Stomach (tissue), 4 donors: ENCODE data around the gene TMEM106C.

Experiments
- EP300 ChIP-seq: sonication (generic); formaldehyde crosslinking; IDR thresholded peaks from one replicate; pipeline ENCODE4 v1.6.1; 2017; ENCODE audit warnings: antibody characterized with exemption
- TF ChIP-seq, protein P1 (sequence below), 7 experiments: fragments of 450-650 bp in 4 of 7; fragments of 200-600 bp in 3 of 7; sonication (generic) in 3 of 7; IDR thresholded peaks; one replicate each; pipeline ENCODE4 v1.5.1; 2016 to 2019; ENCODE audit warnings: antibody characterized with exemption in 7 of 7, control low read depth in 2 of 7, mild to moderate bottlenecking in 1 of 7

DNA sequence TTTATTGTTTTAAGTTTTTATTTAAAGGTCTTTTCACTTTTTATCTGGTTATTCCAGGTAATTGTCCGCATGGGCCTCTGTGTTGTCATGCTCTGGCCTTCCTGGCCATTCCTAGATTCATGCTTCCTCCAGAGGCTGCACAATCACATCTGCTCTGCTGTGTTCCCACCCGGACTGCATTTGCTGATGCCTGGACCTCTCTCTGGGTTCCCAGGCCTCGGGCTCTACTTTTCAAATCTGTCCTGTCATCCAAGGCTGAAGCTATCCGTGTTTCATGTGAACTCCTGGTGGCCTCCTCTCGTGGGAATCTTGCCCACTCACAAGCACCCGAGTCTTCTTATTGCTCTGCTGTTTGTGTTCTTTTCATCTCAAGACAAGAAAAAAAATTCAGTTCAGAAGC is 42.5 kb upstream of the TMEM106C start:
- TF ChIP-seq, protein P1, sequence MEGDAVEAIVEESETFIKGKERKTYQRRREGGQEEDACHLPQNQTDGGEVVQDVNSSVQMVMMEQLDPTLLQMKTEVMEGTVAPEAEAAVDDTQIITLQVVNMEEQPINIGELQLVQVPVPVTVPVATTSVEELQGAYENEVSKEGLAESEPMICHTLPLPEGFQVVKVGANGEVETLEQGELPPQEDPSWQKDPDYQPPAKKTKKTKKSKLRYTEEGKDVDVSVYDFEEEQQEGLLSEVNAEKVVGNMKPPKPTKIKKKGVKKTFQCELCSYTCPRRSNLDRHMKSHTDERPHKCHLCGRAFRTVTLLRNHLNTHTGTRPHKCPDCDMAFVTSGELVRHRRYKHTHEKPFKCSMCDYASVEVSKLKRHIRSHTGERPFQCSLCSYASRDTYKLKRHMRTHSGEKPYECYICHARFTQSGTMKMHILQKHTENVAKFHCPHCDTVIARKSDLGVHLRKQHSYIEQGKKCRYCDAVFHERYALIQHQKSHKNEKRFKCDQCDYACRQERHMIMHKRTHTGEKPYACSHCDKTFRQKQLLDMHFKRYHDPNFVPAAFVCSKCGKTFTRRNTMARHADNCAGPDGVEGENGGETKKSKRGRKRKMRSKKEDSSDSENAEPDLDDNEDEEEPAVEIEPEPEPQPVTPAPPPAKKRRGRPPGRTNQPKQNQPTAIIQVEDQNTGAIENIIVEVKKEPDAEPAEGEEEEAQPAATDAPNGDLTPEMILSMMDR (IDR thresholded peaks at IDR 0.05), result no peak
- TF ChIP-seq EP300, result no peak
